Heart right ventricle (tissue), 16 donors: ENCODE data around the gene BCDIN3D. TPM values are rescaled to one million over a fixed set of nuclear protein-coding genes. Genes with fewer than 3 reads are reported as not detected.
A peak's percentile ranks its signal among the peaks of the same experiment; 100 is the strongest.

Experiments
- ATAC-seq, 8 donors: fragments of 200-7000 bp; cut with Tn5 transposase; one replicate each; pipeline ENCODE4 v1.9.1; 2020; ENCODE audit warnings: mild to moderate bottlenecking in 8 of 8, moderate library complexity in 8 of 8, moderate number of reproducible peaks in 1 of 8
- DNase-seq, 2 donors: peaks; one replicate each; pipeline ENCODE4 v3.0.0-alpha.2; 2020
- H3K27ac ChIP-seq, 10 donors: fragments of 200-600 bp; sonication (generic) in 2 of 10; one replicate each; pipeline versions ENCODE4 v1.5.0 to v1.8.0; 2020 to 2022; ENCODE audit warnings: mild to moderate bottlenecking in 3 of 10
- H3K27me3 ChIP-seq, 7 donors: fragments of 200-600 bp; one replicate each; pipeline ENCODE4 v1.8.0; 2021 to 2022; ENCODE audit warnings: mild to moderate bottlenecking in 2 of 7
- H3K36me3 ChIP-seq, 9 donors: fragments of 200-600 bp; sonication (generic) in 1 of 9; one replicate each; pipeline versions ENCODE4 v1.5.0 to v1.8.0; 2020 to 2022; ENCODE audit warnings: mild to moderate bottlenecking in 2 of 9
- H3K4me1 ChIP-seq, 9 donors: fragments of 200-600 bp; sonication (generic) in 1 of 9; one replicate each; pipeline versions ENCODE4 v1.5.0 to v1.8.0; 2020 to 2022; ENCODE audit warnings: mild to moderate bottlenecking in 4 of 9
- H3K4me3 ChIP-seq, 10 donors: fragments of 200-600 bp; sonication (generic) in 2 of 10; one replicate each; pipeline versions ENCODE4 v1.5.0 to v1.8.0; 2020 to 2022; ENCODE audit warnings: mild to moderate bottlenecking in 7 of 10, moderate library complexity in 2 of 10
- H3K9me3 ChIP-seq, 11 donors: fragments of 200-600 bp in 10 of 11; sonication (generic) in 2 of 11; one replicate each; pipeline versions ENCODE4 v1.5.0 to v1.8.0; 2013 to 2022; ENCODE audit warnings: mild to moderate bottlenecking in 2 of 11, control low read depth in 1 of 11, moderate library complexity in 1 of 11
- WGBS, 2 donors: extraction: QIAGEN DNeasy Blood & Tissue Kit; methylation state at CpG; one replicate each; pipeline ENCODE4 v1.1.7; 2013; ENCODE audit warnings: inconsistent platforms in 1 of 2; 5-methylcytosine and 5-hydroxymethylcytosine counted together
- intact Hi-C, 10 donors: fragments of 100-400 bp; cut with DNase I; formaldehyde crosslinking; loops; one replicate each; pipeline versions ENCODE4 v1.11.1 to v1.14.2; 2022
- polyA plus RNA-seq, 2 donors: library from polyadenylated mRNA; stranded (reverse); fragments of 200-250 nt; gene quantifications; one replicate each; pipeline ENCODE4 v1.2.3, GENCODE V29; 2013
- total RNA-seq, 10 donors: library from RNA; stranded (reverse); fragmentation: NEBNext Ultra II Directional in 3 of 10; extraction: Animal tissue kit (Norgen Biotek cat#: 25700) in 3 of 10; gene quantifications; one replicate each; pipeline versions ENCODE4 v1.2.1 to v1.2.4, GENCODE V29; 2021 to 2023
- TF ChIP-seq, protein P1 (sequence below), 9 donors: fragments of 200-600 bp; sonication (generic) in 2 of 9; IDR thresholded peaks; one replicate each; pipeline versions ENCODE4 v1.5.0 to v1.8.0; 2021 to 2022; ENCODE audit warnings: antibody characterized with exemption in 9 of 9, mild to moderate bottlenecking in 5 of 9, moderate library complexity in 1 of 9
- donor health status: Arrhythmogenic right ventricular cardiomyopathy.
- donor health status: ischemic (EF 13 %, LVEDD 7.1; RV severe dilation, severe dysfunction).
- donor health status: healthy with polysubstance abuse.
- donor health status: DM: no; HTN: yes; CAD: no.
- donor health status: DM: no; HTN: no; CAD: no.
- donor health status: ischemic (EF 25% LVEDD 6.9; RV normal size, moderate dysfunction).
- donor health status: ischemic (EF 25% LVEDD 5.7; RV mildly dilated, moderate dysfunction).
- donor health status: healthy.
- donor health status: DM: yes; HTN: yes; CAD: no.
- donor health status: Ischemic cardiomyopathy.
- donor health status: ischemic (EF 35%, LVEDD 5.7; RV mildly dilated, moderate dysfunction).
- donor health status: nonischemic (EF 11% LVEDD 7.7; RV severe dilation, severe dysfunction).
- donor health status: DM: yes; HTN: yes; CAD: no.
- donor health status: PGD.
- donor health status: ischemic (EF 29% LVEDD 5.4; RV normal size, mild dysfunction).
- donor health status: nonischemic (EF 23%, LVEDD 6.1; RV moderate dilation, normal function).

The BCDIN3D gene
- total and polyA plus RNA-seq, 12 donors = 1.1 to 3.9 (median 2.1) TPM

DNA sequence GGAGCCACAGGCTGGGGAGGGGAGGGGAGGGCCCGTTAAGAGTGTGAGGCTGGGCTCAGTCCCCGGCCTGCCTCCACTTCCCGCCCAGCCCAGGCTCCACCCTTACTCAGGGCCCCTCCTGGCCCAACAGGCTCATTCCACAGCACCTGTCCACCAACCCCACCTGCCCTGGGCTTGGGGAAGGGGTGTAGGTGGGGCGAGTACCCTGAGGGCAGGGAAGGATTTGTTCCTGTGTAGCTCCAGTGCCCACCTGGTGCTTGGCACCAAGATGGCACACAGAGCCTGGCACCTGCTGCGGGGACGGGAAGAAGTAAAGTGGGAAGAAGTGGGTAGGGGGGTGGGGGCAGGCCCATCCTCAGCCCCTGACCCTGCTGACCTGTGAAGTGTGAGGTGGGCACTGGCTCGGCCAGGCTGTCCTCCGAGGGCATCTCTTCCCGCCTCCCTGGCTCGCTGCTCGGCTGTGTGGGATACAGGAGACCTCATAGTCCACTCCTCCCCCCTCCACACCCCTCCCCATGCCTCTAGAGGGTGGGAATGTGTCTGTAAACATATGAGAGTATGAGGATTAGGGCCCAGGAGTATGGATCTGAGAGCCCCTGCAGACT lies 49.8 kb downstream of the BCDIN3D start:
- DNase-seq (no peak), ATAC-seq (no peak)
- no peak overlapping the region for H3K27ac ChIP-seq
- intact Hi-C loops = no loop called here
- peaks cover 0 to 11% (median 0%) of the 10 kb centered on the region in 9 donors for H3K4me1 ChIP-seq
- H3K36me3 ChIP-seq = peaks cover 0 to 93% (median 48%) of the 10 kb centered on the region in 9 donors
- peaks cover 0 to under 1% (median 0%) of the 10 kb centered on the region in 11 donors for H3K9me3 ChIP-seq
- 86 to 87% methylated on average over 11 of the region's 11 CpGs for WGBS, 2 donors
- H3K4me3 ChIP-seq = no peak overlapping the region
- TF ChIP-seq, protein P1, sequence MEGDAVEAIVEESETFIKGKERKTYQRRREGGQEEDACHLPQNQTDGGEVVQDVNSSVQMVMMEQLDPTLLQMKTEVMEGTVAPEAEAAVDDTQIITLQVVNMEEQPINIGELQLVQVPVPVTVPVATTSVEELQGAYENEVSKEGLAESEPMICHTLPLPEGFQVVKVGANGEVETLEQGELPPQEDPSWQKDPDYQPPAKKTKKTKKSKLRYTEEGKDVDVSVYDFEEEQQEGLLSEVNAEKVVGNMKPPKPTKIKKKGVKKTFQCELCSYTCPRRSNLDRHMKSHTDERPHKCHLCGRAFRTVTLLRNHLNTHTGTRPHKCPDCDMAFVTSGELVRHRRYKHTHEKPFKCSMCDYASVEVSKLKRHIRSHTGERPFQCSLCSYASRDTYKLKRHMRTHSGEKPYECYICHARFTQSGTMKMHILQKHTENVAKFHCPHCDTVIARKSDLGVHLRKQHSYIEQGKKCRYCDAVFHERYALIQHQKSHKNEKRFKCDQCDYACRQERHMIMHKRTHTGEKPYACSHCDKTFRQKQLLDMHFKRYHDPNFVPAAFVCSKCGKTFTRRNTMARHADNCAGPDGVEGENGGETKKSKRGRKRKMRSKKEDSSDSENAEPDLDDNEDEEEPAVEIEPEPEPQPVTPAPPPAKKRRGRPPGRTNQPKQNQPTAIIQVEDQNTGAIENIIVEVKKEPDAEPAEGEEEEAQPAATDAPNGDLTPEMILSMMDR (IDR thresholded peaks at IDR 0.05) = no peak
- H3K27me3 ChIP-seq = no peaks in the 10 kb centered on the region

DNA sequence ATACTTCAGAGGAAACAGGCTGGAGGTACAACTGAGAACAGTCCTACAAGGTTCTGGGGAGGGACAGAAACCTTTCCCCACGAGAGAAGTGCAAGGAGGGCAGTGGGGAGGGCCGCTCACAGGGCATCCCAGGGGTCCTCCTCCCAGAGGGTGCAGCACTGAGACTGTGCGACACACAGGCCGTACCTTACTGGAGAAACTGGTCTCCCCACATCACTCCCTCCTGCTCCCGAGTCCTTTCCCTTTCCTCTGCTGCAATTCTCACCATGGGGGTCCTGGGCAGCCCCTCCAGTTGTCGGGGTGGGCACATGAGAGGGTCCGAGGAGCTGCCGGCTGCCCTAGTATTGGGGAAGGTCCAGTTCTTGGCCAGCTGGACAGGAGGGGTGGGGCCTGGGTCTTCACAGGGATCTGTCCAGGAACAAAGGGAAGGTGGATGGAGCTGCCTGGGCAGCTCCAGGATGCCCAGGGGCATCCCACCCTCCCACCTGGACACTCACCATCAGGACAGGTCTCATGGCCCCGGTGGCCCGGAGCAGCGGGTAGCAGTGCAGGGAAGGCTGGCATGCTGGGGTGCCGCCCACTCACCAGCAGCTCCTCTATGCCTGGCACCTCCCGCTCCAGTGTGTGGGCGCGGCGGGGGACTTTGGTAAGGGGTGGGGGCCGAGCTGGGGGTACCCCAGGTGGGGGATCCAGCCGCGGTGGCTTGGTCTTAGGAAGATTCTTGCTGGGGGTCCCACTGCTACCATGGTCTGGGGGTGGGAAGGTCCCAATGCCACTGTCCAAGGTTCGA lies 50.5 kb downstream of the BCDIN3D start:
- WGBS, 2 donors = 95% methylated on average over 20 of the region's 20 CpGs
- H3K27me3 ChIP-seq = no peaks in the 10 kb centered on the region
- intact Hi-C loops = no loop called here
- DNase-seq = no peak
- TF ChIP-seq, protein P1 (IDR thresholded peaks at IDR 0.05) = no peak
- peaks cover 0 to 6% (median 0%) of the 10 kb centered on the region in 9 donors for H3K4me1 ChIP-seq
- no peak overlapping the region for H3K27ac ChIP-seq
- H3K9me3 ChIP-seq = peaks cover 0 to 7% (median 3%) of the 10 kb centered on the region in 11 donors
- ATAC-seq = peak in 1 of 8 donors; percentile 4
- H3K36me3 ChIP-seq = peaks cover 0 to 86% (median 41%) of the 10 kb centered on the region in 9 donors
- H3K4me3 ChIP-seq = no peak overlapping the region

DNA sequence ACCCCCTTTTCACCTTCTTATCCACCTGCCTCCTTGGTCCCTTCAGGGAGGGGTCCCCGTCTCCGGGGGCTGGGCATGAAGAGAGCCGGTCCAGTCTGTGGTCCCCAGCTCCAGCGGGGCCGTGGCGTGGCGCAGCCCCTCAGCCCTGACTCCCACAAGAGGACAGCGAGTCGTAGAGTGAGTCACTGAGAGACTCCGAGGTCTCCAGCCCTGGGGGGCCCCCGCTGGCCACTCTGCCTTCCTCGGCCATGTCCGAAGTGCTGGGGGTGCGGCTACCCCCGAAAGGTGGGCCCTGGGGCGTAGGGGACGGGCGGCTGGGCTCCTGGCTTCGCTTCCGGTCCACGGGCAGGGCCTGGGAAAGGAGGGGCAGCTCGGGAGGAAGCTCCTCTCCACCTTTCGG lies 51.2 kb downstream of the BCDIN3D start:
- intact Hi-C loops = no loop called here
- no peaks in the 10 kb centered on the region for H3K27me3 ChIP-seq
- H3K27ac ChIP-seq = no peak overlapping the region
- no peak for ATAC-seq
- TF ChIP-seq, protein P1 (IDR thresholded peaks at IDR 0.05) = no peak
- WGBS, 2 donors = 86 to 91% methylated on average over 23 of the region's 23 CpGs
- H3K9me3 ChIP-seq = peaks cover 0 to 8% (median 3%) of the 10 kb centered on the region in 11 donors
- no peak overlapping the region for H3K4me3 ChIP-seq
- H3K36me3 ChIP-seq = peaks cover 0 to 79% (median 34%) of the 10 kb centered on the region in 9 donors
- no peak for DNase-seq
- peaks cover 0 to 5% (median 0%) of the 10 kb centered on the region in 9 donors for H3K4me1 ChIP-seq

DNA sequence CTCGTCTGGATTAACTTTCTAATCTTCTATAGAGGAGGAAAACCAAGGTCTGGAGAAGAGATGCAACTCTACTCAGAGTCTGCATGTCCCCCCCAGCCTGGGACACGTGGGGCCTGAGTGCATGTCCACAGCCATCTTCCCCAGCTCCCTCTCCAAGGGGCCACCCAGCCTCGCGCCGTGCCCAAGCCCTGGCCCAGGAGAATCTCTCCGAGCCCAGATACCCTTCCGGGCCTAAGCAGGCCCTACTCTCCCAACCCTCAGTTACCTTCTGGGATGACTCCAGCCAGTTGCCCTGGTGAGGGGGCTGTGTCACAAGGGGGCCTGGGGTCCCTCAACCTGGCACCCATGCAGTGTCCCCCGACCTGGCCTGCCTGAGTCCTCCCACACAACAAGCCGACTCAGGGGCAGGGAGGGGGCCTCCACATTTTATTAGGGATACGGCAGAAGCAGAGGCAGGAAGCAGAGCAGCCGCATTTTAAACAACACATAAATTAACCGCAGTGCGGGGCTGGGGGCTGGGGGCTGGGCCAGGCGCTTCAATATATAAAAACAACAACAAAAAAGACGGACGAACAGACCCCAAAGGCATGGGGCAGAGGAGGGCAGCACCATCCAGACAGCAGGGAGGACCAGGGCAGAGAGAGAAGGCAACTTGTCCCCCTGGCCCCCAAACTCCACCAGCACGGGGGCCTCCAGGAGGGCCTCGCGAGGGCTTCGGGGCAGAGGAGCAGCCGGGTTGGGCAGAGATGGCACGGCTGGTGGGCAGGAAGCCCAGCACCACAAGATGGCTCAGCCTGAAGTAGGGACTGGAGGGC lies 52.0 kb downstream of the BCDIN3D start:
- Histone ChIP-seq H3K4me3 (no peak overlapping the region), H3K36me3 (peaks cover 0 to 72% (median 27%) of the 10 kb centered on the region in 9 donors), H3K27ac (peak overlapping the region in 1 of 10 donors; percentile 20), H3K4me1 (peaks cover 0 to 5% (median 0%) of the 10 kb centered on the region in 9 donors), H3K9me3 (peaks cover 0 to 8% (median 3%) of the 10 kb centered on the region in 11 donors), H3K27me3 (no peaks in the 10 kb centered on the region)
- WGBS, 2 donors = 85 to 86% methylated on average over 22 of the region's 22 CpGs
- intact Hi-C loops = no loop called here
- TF ChIP-seq, protein P1 (IDR thresholded peaks at IDR 0.05) = no peak
- DNase-seq (no peak), ATAC-seq (no peak)
